HG02642 (cell line): ENCODE measurements around the gene C13orf46.

Experiments
- ATAC-seq: cut with Tn5 transposase; IDR thresholded peaks from one replicate; pipeline ENCODE4 v1.9.1; 2021; ENCODE audit warnings: mild to moderate bottlenecking; ENCODE audit not compliant: unreplicated experiment, poor library complexity

C13orf46 gene

GRCh38 chr13:113972451-113973217, 1.2 kb downstream of the C13orf46 start:
- no peak for ATAC-seq

- ATAC-seq: no peak
Measured at GRCh38 chr13:113971471-113972231, 2.2 kb downstream of the C13orf46 start.

GRCh38 chr13:113970810-113971470, 2.9 kb downstream of the C13orf46 start:
- no peak for ATAC-seq

GRCh38 chr13:113969973-113970611, 3.8 kb downstream of the C13orf46 start:
- no peak for ATAC-seq

- ATAC-seq: no peak
Measured at GRCh38 chr13:113969311-113969972, 4.4 kb downstream of the C13orf46 start.

GRCh38 chr13:113968463-113969310, 5.2 kb downstream of the C13orf46 start:
- ATAC-seq: no peak

GRCh38 chr13:113967729-113968462, 6.0 kb downstream of the C13orf46 start:
- no peak for ATAC-seq

- ATAC-seq: no peak
Measured at GRCh38 chr13:113967206-113967720, 6.6 kb downstream of the C13orf46 start.

GRCh38 chr13:113965968-113966884, 7.7 kb downstream of the C13orf46 start:
- ATAC-seq: no peak

GRCh38 chr13:113965383-113965874, 8.4 kb downstream of the C13orf46 start:
- no peak for ATAC-seq

- ATAC-seq: no peak
Measured at GRCh38 chr13:113964251-113964995, 9.5 kb downstream of the C13orf46 start.

GRCh38 chr13:113963376-113963775, 10.5 kb downstream of the C13orf46 start:
- ATAC-seq: no peak

- no peak for ATAC-seq
Measured at GRCh38 chr13:113962975-113963374, 10.9 kb downstream of the C13orf46 start.

- no peak for ATAC-seq
Measured at GRCh38 chr13:113962386-113962785, 11.5 kb downstream of the C13orf46 start.

GRCh38 chr13:113960276-113960948, 13.5 kb downstream of the C13orf46 start:
- no peak for ATAC-seq

- ATAC-seq: no peak
Measured at GRCh38 chr13:113959198-113959597, 14.7 kb downstream of the C13orf46 start.
